ENCODE data around the gene LASP1NB.
A peak's percentile ranks its signal among the peaks of the same experiment; 100 is the strongest.

LASP1NB gene

GRCh38 chr17:38883592-38884526, 41.6 kb upstream of the LASP1NB start:
- peak in 4 of 9 donors; percentile 26 to 39 (median 32) for DNase-seq
- Histone ChIP-seq H3K4me3 (ENCODE audit: low read length) (peak overlapping the region; percentile 18), H3K27ac (ENCODE audit: low read depth, low read length) (peak overlapping the region; percentile 66), H3K9me3 (ENCODE audit: control insufficient read depth in 2 of 3, low read length in 3 of 3) (no peaks in the 10 kb centered on the region), H3K4me1 (ENCODE audit: control insufficient read depth in 2 of 2, insufficient read depth in 2 of 2, low read length in 2 of 2) (peaks cover 75 to 93% of the 10 kb centered on the region in 2 donors), H3K27me3 (ENCODE audit: control insufficient read depth in 2 of 2, insufficient read depth in 2 of 2, low read length in 2 of 2) (no peaks in the 10 kb centered on the region), H3K36me3 (ENCODE audit: control insufficient read depth in 2 of 3, insufficient read depth in 3 of 3, low read length in 3 of 3) (peaks cover 0 to 29% (median 0%) of the 10 kb centered on the region in 3 experiments)
- ChIA-PET CTCF (interaction anchor here (0.6 to 1.2 kb wide), 5 partner anchors 10 to 291 kb away, joined by 3 to 5 read pairs (median 4); no protein-coding TSS in a partner anchor), POLR2A (interaction anchor here (0.6 to 5.2 kb wide), 6 partner anchors 12 to 270 kb away, joined by 3 to 76 read pairs (median 14); partner anchors contain the start of genes LASP1 and RPL23)
- H3K27me3 Mint-ChIP-seq = no peaks in the 10 kb centered on the region
- peak; percentile 30 for ATAC-seq
- intact Hi-C loops (cut with micrococcal nuclease) = loop anchor here (1.0 to 2.0 kb wide), 2 partner anchors 13 to 15 kb away; no protein-coding TSS in a partner anchor
- peak overlapping the region; percentile 74 to 94 (median 82) for H3K4me3 Mint-ChIP-seq
- peaks cover 3 to 37% (median 22%) of the 10 kb centered on the region in 5 donors for H3K36me3 Mint-ChIP-seq
- peaks cover 0 to 1% (median 0%) of the 10 kb centered on the region in 11 donors for H3K9me3 Mint-ChIP-seq
- H3K27ac Mint-ChIP-seq = peak overlapping the region; percentile 83 to 97 (median 94)
- peaks cover 72 to 96% (median 83%) of the 10 kb centered on the region in 7 donors for H3K4me1 Mint-ChIP-seq

- ChIA-PET POLR2A (interaction anchor here (0.5 to 5.2 kb wide), 9 partner anchors 12 to 519 kb away, joined by 3 to 58 read pairs (median 5); partner anchors contain the start of genes LASP1 and RPL23), CTCF (interaction anchor here (0.6 to 1.2 kb wide), 4 partner anchors 9 to 17 kb away, joined by 3 read pairs; no protein-coding TSS in a partner anchor)
- Mint-ChIP-seq H3K27ac (peak overlapping the region; percentile 69 to 99 (median 91)), H3K9me3 (peaks cover 0 to 3% (median 0%) of the 10 kb centered on the region in 11 donors), H3K4me1 (peaks cover 71 to 97% (median 83%) of the 10 kb centered on the region in 7 donors), H3K36me3 (peaks cover 3 to 34% (median 22%) of the 10 kb centered on the region in 5 donors), H3K4me3 (peak overlapping the region; percentile 41 to 96 (median 76)), H3K27me3 (no peaks in the 10 kb centered on the region)
- Histone ChIP-seq H3K36me3 (ENCODE audit: control insufficient read depth in 2 of 3, insufficient read depth in 3 of 3, low read length in 3 of 3) (peaks cover 0 to 29% (median 0%) of the 10 kb centered on the region in 3 experiments), H3K27me3 (ENCODE audit: control insufficient read depth in 2 of 2, insufficient read depth in 2 of 2, low read length in 2 of 2) (no peaks in the 10 kb centered on the region), H3K27ac (ENCODE audit: low read depth, low read length) (peak overlapping the region; percentile 60), H3K4me3 (ENCODE audit: low read length) (no peak overlapping the region), H3K9me3 (ENCODE audit: control insufficient read depth in 2 of 3, low read length in 3 of 3) (no peaks in the 10 kb centered on the region), H3K4me1 (ENCODE audit: control insufficient read depth in 2 of 2, insufficient read depth in 2 of 2, low read length in 2 of 2) (peaks cover 78 to 93% of the 10 kb centered on the region in 2 donors)
- DNase-seq (no peak), ATAC-seq (no peak)
- intact Hi-C loops (cut with micrococcal nuclease) = no loop called here
Measured at GRCh38 chr17:38885044-38885727, 40.2 kb upstream of the LASP1NB start.

GRCh38 chr17:38885728-38886642, 39.4 kb upstream of the LASP1NB start:
- peaks cover 3 to 37% (median 22%) of the 10 kb centered on the region in 5 donors for H3K36me3 Mint-ChIP-seq
- H3K4me1 Mint-ChIP-seq = peaks cover 68 to 97% (median 83%) of the 10 kb centered on the region in 7 donors
- DNase-seq = peak in 1 of 9 donors; percentile 19
- H3K9me3 Mint-ChIP-seq = peaks cover 0 to 3% (median 0%) of the 10 kb centered on the region in 11 donors
- ATAC-seq = no peak
- Histone ChIP-seq H3K27me3 (ENCODE audit: control insufficient read depth in 2 of 2, insufficient read depth in 2 of 2, low read length in 2 of 2) (no peaks in the 10 kb centered on the region), H3K4me1 (ENCODE audit: control insufficient read depth in 2 of 2, insufficient read depth in 2 of 2, low read length in 2 of 2) (peaks cover 78 to 93% of the 10 kb centered on the region in 2 donors), H3K27ac (ENCODE audit: low read depth, low read length) (peak overlapping the region; percentile 60), H3K36me3 (ENCODE audit: control insufficient read depth in 2 of 3, insufficient read depth in 3 of 3, low read length in 3 of 3) (peaks cover 0 to 29% (median 0%) of the 10 kb centered on the region in 3 experiments), H3K9me3 (ENCODE audit: control insufficient read depth in 2 of 3, low read length in 3 of 3) (no peaks in the 10 kb centered on the region), H3K4me3 (ENCODE audit: low read length) (no peak overlapping the region)
- intact Hi-C loops (cut with micrococcal nuclease) = no loop called here
- CTCF ChIA-PET = interaction anchor here (0.6 to 1.0 kb wide), 5 partner anchors 8 to 1077 kb away, joined by 3 to 4 read pairs (median 3); partner anchors contain the start of gene GSDMA
- POLR2A ChIA-PET = interaction anchor here (0.5 to 5.2 kb wide), 11 partner anchors 8 to 518 kb away, joined by 3 to 58 read pairs (median 5); partner anchors contain the start of genes LASP1 and RPL23
- peak overlapping the region; percentile 41 to 96 (median 76) for H3K4me3 Mint-ChIP-seq
- H3K27ac Mint-ChIP-seq = peak overlapping the region; percentile 69 to 99 (median 91)
- H3K27me3 Mint-ChIP-seq = no peaks in the 10 kb centered on the region

GRCh38 chr17:38886643-38887010, 38.8 kb upstream of the LASP1NB start:
- no peaks in the 10 kb centered on the region for H3K9me3 ChIP-seq (ENCODE audit: control insufficient read depth in 2 of 3, low read length in 3 of 3)
- H3K4me1 ChIP-seq (ENCODE audit: control insufficient read depth in 2 of 2, insufficient read depth in 2 of 2, low read length in 2 of 2) = peaks cover 78 to 93% of the 10 kb centered on the region in 2 donors
- H3K9me3 Mint-ChIP-seq = peaks cover 0 to 3% (median 0%) of the 10 kb centered on the region in 11 donors
- peak overlapping the region in 8 of 9 donors; percentile 7 to 95 (median 90) for H3K27ac Mint-ChIP-seq
- H3K36me3 ChIP-seq (ENCODE audit: control insufficient read depth in 2 of 3, insufficient read depth in 3 of 3, low read length in 3 of 3) = peaks cover 0 to 29% (median 0%) of the 10 kb centered on the region in 3 experiments
- ChIA-PET CTCF (interaction anchor here (0.9 kb wide), 1 partner anchor 267 kb away, joined by 3 read pairs; no protein-coding TSS in a partner anchor), POLR2A (interaction anchor here (0.6 to 5.2 kb wide), 5 partner anchors 9 to 321 kb away, joined by 3 to 58 read pairs (median 4); partner anchors contain the start of gene LASP1)
- H3K36me3 Mint-ChIP-seq = peaks cover 0 to 31% (median 18%) of the 10 kb centered on the region in 5 donors
- H3K27me3 Mint-ChIP-seq = no peaks in the 10 kb centered on the region
- H3K4me3 ChIP-seq (ENCODE audit: low read length) = no peak overlapping the region
- ATAC-seq (no peak), DNase-seq (no peak)
- H3K4me1 Mint-ChIP-seq = peaks cover 66 to 97% (median 83%) of the 10 kb centered on the region in 7 donors
- H3K4me3 Mint-ChIP-seq = peak overlapping the region in 9 of 10 donors; percentile 47 to 96 (median 77)
- intact Hi-C loops (cut with micrococcal nuclease) = no loop called here
- peak overlapping the region; percentile 60 for H3K27ac ChIP-seq (ENCODE audit: low read depth, low read length)
- H3K27me3 ChIP-seq (ENCODE audit: control insufficient read depth in 2 of 2, insufficient read depth in 2 of 2, low read length in 2 of 2) = no peaks in the 10 kb centered on the region

- no peak overlapping the region for H3K4me3 ChIP-seq (ENCODE audit: low read length)
- peaks cover 0 to 23% (median 12%) of the 10 kb centered on the region in 5 donors for H3K36me3 Mint-ChIP-seq
- H3K36me3 ChIP-seq (ENCODE audit: control insufficient read depth in 2 of 3, insufficient read depth in 3 of 3, low read length in 3 of 3) = peaks cover 0 to 38% (median 6%) of the 10 kb centered on the region in 3 experiments
- DNase-seq = no peak
- no peaks in the 10 kb centered on the region for H3K27me3 Mint-ChIP-seq
- peak overlapping the region; percentile 67 for H3K27ac ChIP-seq (ENCODE audit: low read depth, low read length)
- peak overlapping the region in 8 of 9 donors; percentile 65 to 91 (median 82) for H3K27ac Mint-ChIP-seq
- peaks cover 0 to 3% (median 0%) of the 10 kb centered on the region in 11 donors for H3K9me3 Mint-ChIP-seq
- peaks cover 50 to 97% (median 81%) of the 10 kb centered on the region in 7 donors for H3K4me1 Mint-ChIP-seq
- H3K4me1 ChIP-seq (ENCODE audit: control insufficient read depth in 2 of 2, insufficient read depth in 2 of 2, low read length in 2 of 2) = peaks cover 80 to 93% of the 10 kb centered on the region in 2 donors
- intact Hi-C loops (cut with micrococcal nuclease) = no loop called here
- H3K4me3 Mint-ChIP-seq = peak overlapping the region in 4 of 10 donors; percentile 6 to 39 (median 14)
- ATAC-seq = no peak
- H3K27me3 ChIP-seq (ENCODE audit: control insufficient read depth in 2 of 2, insufficient read depth in 2 of 2, low read length in 2 of 2) = no peaks in the 10 kb centered on the region
- CTCF ChIA-PET = no interaction called here
- POLR2A ChIA-PET = interaction anchor here (1.0 to 2.0 kb wide), 2 partner anchors 8 to 10 kb away, joined by 3 to 5 read pairs; no protein-coding TSS in a partner anchor
- no peaks in the 10 kb centered on the region for H3K9me3 ChIP-seq (ENCODE audit: control insufficient read depth in 2 of 3, low read length in 3 of 3)
Measured at GRCh38 chr17:38888842-38889241, 36.6 kb upstream of the LASP1NB start.
